ENCODE measurements around the gene ZNF138.
A peak's percentile ranks its signal among the peaks of the same experiment; 100 is the strongest.
"Not testable (repeated sequence)": the region's sequence is repeated elsewhere in the genome, so short reads cannot be mapped to it uniquely, and the experiment has no call there.

ZNF138 gene

GRCh38 chr7:64794171-64794844 lies at the start of gene ZNF138:
Gene ZNF138 (plus strand): TSS chr7:64794428. CDS start chr7:64794569, 141 bp downstream.
- DNase-seq (ENCODE audit: low read depth in 2 of 2), result peak; percentile 82 to 88

- no peak for DNase-seq (ENCODE audit: low read depth in 2 of 2)
These were observed 49.5 kb upstream of the ZNF138 start for GRCh38 chr7:64744680-64745079.

DNA sequence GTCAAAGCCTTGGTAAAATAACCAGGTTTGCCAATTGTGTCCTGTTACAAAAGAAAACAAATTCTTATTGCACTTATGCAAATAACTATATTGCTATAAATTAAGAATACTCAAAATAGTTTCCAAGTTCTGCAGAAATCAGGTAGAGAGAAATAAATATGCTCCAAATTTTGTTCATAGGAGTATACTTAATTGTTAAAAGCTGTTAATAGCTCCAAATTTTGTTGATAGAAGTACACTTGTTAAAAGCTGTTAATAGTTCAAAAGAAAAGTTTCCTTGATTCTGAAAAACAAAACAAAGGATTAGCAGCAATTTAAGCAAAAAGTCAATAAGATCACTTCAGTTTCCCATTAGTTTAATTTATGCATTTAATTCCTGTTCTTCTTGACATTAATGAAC lies 46.4 kb upstream of the ZNF138 start:
- DNase-seq (ENCODE audit: low read depth in 2 of 2), result no peak

DNA sequence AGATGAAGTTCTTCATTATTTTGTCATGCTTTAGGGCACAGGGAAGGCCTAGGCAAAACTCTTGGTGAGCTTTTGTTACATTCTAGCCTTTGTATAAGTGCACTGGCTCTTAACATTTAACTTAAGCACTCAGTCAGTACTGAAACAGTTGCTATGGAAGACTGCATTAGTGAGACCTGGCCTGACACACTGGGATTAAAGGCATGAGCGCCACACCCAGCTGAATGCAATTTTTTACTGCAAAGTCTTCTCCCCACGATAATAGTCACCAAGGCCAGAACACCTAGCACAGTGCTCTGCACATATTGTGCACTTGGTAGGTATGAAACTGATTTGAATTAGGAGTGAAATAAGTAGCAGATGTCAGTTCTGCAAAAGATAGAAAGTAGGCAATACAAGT lies 41.2 kb upstream of the ZNF138 start:
- no peak for DNase-seq (ENCODE audit: low read depth in 2 of 2)

GRCh38 chr7:64755865-64756264 lies 38.4 kb upstream of the ZNF138 start:
- DNase-seq (ENCODE audit: low read depth in 2 of 2), result no peak

DNA sequence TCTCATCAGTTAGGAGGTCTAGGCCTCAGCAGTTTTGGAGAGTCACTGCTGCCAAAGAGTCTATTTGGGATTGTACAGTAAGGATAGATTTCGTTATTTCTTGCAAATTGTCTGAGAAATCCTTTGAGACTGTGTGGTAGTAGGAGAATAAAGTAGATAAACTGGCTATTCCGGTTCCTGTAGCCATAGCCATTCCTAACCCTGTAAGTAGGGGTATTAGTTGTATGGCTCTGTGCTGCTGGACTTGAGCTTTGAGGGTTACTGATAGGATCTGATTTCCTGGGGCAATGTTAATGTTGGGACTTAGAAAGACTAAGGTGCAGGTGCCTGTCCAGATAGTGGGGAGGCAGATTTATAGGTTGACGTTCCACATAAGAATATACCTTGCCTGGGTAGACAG lies 36.1 kb upstream of the ZNF138 start:
- DNase-seq (ENCODE audit: low read depth in 2 of 2), result no peak

- no peak for DNase-seq (ENCODE audit: low read depth in 2 of 2)
These were observed 25.4 kb upstream of the ZNF138 start for GRCh38 chr7:64768824-64769223.

- DNase-seq (ENCODE audit: low read depth in 2 of 2), result no peak
These were observed 19.9 kb upstream of the ZNF138 start for GRCh38 chr7:64774204-64774842.

DNA sequence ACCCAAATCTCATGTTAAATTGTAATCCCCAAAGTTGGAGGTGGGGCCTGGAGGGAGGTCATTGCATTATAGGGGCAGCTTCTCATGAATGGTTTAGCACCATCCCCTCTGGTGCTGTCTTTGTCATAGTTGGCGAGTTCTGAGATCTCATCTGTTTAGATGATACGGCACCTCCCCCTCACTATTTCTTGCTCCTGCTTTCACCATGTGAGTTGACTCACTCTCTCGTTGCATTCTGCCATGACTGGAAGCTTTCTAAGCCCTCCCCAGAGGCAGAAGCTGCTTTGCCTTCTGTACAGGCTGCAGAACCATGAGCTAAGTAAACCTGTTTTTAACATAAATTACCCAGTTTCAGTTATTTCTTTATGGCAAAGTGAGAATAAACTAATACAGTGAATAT lies 18.9 kb upstream of the ZNF138 start:
- no peak for DNase-seq (ENCODE audit: low read depth in 2 of 2)

- not testable (repeated sequence) for DNase-seq (ENCODE audit: low read depth in 2 of 2)
These were observed 9.4 kb upstream of the ZNF138 start for GRCh38 chr7:64784842-64785241.

GRCh38 chr7:64787295-64787694 lies 6.9 kb upstream of the ZNF138 start:
- no peak for DNase-seq (ENCODE audit: low read depth in 2 of 2)

- DNase-seq (ENCODE audit: low read depth in 2 of 2), result not testable (repeated sequence)
These were observed 5.0 kb upstream of the ZNF138 start for GRCh38 chr7:64789241-64789640.

DNA sequence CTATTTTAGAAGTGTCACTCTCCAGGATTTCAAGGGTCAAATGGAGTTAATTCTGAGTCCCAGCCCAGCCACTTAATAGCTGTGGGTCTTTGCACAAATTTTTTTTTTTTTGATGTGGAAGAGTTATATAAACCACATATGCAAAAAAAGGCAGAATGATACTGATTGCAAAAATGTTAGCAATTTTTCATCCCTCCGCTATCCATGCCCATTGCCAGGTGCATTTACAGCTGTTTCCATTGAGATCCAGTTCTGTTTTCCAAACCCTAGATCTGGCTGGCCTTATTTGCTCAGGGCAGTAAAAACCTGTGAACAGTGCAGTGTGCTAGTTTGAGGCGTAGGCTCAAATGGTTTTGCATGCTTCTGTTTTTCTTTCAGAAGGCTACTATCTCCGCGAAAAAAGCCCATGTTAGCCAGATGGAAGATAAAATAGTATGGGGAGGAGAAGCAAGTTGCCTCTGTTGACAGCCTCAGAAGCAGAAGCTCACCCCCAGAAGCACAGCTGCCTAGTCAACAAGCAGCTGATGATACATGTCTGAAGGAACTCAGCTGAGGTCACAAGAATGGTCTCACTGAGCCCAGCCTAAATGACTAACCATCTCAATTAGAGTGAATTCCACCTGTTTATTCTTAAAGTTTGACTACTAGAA lies 997 bp upstream of the ZNF138 start:
- DNase-seq (ENCODE audit: low read depth in 2 of 2), result no peak

- DNase-seq (ENCODE audit: low read depth in 2 of 2), result no peak
These were observed 948 bp downstream of the ZNF138 start for GRCh38 chr7:64795176-64795575.

DNA sequence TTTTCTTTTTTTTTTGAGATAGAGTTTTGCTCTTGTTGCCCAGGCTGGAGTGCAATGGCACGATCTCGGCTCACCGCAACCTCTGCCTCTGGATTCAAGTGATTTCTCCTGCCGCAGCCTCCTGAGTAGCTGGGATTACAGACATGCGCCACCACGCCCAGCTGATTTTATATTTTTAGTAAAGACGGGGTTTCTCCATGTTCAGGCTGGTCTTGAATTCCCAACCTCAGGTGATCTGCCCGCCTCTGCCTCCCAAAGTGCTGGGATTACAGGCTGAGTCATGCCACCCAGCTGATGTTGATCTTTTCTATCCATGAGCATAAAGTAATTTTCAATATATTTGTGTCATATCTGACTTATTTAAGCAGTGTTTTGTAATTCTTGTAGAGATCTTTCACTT lies 4.9 kb downstream of the ZNF138 start:
- not testable (repeated sequence) for DNase-seq (ENCODE audit: low read depth in 2 of 2)

- DNase-seq (ENCODE audit: low read depth in 2 of 2), result no peak
These were observed 8.5 kb downstream of the ZNF138 start for GRCh38 chr7:64802699-64803098.

GRCh38 chr7:64807731-64808365 lies 13.6 kb downstream of the ZNF138 start:
- DNase-seq (ENCODE audit: low read depth in 2 of 2), result no peak

DNA sequence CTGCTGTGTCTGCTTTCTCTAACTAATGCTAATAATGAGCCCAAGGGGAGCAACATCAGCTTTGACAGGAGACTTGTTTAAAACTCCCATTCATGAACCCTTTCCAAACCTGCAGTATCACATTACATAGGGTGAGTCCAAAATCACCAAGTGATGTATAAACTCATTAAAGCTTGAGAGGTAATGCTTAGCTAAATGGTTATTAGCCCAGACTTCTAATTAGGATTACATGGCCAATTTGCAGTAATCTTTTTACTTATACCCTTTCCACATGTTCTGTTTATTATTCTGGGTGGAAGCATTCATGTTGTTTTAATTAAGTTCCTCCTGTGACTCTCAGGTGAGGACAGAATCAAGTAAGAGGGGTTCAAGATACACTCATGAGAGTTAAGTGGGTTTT lies 17.5 kb downstream of the ZNF138 start:
- DNase-seq (ENCODE audit: low read depth in 2 of 2), result no peak

DNA sequence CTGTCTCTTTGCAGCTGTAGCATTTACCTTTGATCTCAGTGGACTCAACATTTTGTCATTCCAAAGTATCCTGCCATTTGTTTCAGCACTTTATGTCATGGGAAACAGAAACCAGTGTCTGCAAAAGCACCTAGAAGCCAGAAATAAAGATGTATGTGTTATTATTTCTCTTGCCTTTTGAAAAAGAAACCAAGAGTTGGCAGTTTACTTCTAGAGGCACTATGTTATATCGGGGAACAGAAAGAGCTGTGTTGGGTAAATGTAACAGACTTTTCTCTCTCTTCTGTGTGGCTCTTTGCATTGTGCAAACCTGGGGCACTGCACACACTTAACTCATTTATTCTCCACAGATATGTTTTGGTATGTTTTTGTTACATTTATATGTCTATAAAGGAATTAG lies 36.7 kb downstream of the ZNF138 start:
- no peak for DNase-seq (ENCODE audit: low read depth in 2 of 2)

DNA sequence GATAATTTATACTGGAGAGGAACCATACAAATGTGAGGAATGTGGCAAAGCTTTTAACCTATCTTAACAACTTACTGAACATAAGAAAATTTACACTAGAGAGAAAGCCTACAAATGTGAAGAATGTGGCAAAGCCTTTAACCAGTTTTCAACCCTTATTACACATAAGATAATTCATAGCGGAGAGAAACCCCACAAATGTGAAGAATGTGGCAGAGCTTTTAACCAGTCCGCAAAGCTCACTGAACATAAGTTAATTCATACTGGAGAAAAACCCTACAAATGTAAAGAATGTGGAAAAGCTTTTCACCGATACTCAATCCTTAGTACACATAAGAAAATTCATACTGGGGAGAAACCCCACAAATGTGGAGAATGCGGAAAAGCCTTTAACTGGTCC lies 37.9 kb downstream of the ZNF138 start:
- no peak for DNase-seq (ENCODE audit: low read depth in 2 of 2)

DNA sequence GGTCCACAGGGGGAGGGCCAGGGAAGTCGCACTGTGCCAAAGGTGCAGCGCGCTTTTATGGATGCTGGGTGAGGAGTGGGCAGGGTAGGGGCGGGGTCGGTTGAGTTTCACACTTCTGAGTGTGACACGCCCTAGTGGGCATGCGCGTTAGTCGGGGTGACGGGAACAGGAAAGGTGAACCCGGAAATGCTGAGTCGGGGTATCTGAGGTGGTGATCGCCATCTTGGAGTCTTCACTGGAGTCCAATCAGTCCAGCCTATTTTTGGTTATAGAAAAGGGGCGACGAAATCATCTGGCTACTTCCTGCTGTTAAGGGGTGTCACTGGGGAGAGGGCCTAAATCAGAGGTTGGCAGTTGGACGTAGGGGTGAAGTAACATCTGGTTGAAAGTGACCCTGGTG lies 40.8 kb downstream of the ZNF138 start:
- no peak for DNase-seq (ENCODE audit: low read depth in 2 of 2)

- DNase-seq (ENCODE audit: low read depth in 2 of 2), result not testable (repeated sequence)
These were observed 41.6 kb downstream of the ZNF138 start for GRCh38 chr7:64835856-64836255.

DNA sequence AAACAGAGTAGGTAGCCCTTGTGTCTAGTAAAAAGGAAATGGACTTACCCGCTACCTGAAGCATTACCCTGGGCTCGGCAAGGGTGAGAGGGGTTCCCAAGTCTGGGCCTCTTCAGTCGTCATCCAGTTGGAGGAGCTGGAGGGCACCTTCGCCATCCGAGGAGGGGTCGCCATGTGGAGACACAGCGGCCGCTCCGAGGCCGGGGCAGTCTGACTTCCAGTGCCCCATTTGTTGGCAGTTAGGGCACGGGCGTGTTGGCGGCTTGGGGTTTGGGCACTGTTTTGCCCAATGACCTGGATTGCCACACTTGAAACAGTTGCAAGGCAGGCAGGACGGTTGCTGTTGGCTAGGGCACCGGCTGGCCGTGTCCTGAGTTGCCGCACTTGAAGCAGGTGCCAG lies 43.8 kb downstream of the ZNF138 start:
- not testable (repeated sequence) for DNase-seq (ENCODE audit: low read depth in 2 of 2)
